Esophagus squamous epithelium (tissue), 5 donors: ENCODE results near the gene MAGIX. TPM values are rescaled to one million over a fixed set of nuclear protein-coding genes. Genes with fewer than 3 reads are reported as not detected.

ENCODE experiments used
- DNase-seq: peaks from one replicate; lab custom pipeline; 2025; lab: John Stamatoyannopoulos, UW
- H3K27ac ChIP-seq, 4 donors: fragments of 200-600 bp; sonication (generic); one replicate each; pipeline ENCODE4 v1.5.1; 2016 to 2019; ENCODE audit warnings: mild to moderate bottlenecking in 1 of 4
- H3K27me3 ChIP-seq, 4 donors: fragments of 200-600 bp; sonication (generic); 1 replicate in 3 of 4; 2 replicates in 1 of 4; pipeline versions ENCODE4 v1.5.1 to v1.6.0; 2017 to 2021; ENCODE audit warnings: antibody characterized with exemption in 1 of 4
- H3K36me3 ChIP-seq, 3 donors: fragments of 200-600 bp; sonication (generic); one replicate each; pipeline ENCODE4 v1.5.1; 2016 to 2019
- H3K4me1 ChIP-seq, 3 donors: fragments of 200-600 bp; sonication (generic); one replicate each; pipeline ENCODE4 v1.5.1; 2017 to 2019
- H3K4me3 ChIP-seq, 4 donors: fragments of 200-600 bp; sonication (generic); 1 replicate in 3 of 4; 2 replicates in 1 of 4; pipeline ENCODE4 v1.5.1; 2016 to 2019; ENCODE audit warnings: mild to moderate bottlenecking in 2 of 4, moderate library complexity in 1 of 4
- H3K9me3 ChIP-seq, 3 donors: fragments of 200-600 bp; sonication (generic); one replicate each; pipeline ENCODE4 v1.5.1; 2016 to 2019
- CTCF ChIP-seq, 6 experiments: fragments of 450-650 bp in 4 of 6; fragments of 200-600 bp in 2 of 6; sonication (generic) in 2 of 6; IDR thresholded peaks; one replicate each; pipeline ENCODE4 v1.5.1; 2016 to 2019; ENCODE audit warnings: antibody characterized with exemption in 6 of 6, mild to moderate bottlenecking in 4 of 6, moderate library complexity in 4 of 6
- POLR2A ChIP-seq, 4 donors: fragments of 450-650 bp; IDR thresholded peaks; one replicate each; pipeline ENCODE4 v1.6.1; 2017; ENCODE audit warnings: antibody characterized with exemption in 4 of 4, mild to moderate bottlenecking in 4 of 4, moderate library complexity in 3 of 4
- WGBS, 2 donors: methylation state at CpG; one replicate each; pipeline ENCODE4 v1.1.5; 2018; 5-methylcytosine and 5-hydroxymethylcytosine counted together
- intact Hi-C: fragments of 100-400 bp; cut with DNase I; formaldehyde crosslinking; loops from one replicate; pipeline ENCODE4 v1.15.0; 2022
- total RNA-seq, 4 donors: library from RNA; depleted of rRNA; stranded (reverse); fragments of >200 nt; gene quantifications; one replicate each; pipeline ENCODE4 v1.1.0, GENCODE V29; 2016
- donor health status: DM: yes; HTN: yes; CAD: no.

MAGIX gene
- total RNA-seq, 4 donors from 2014 or later, result 5.1 to 15.0 (median 8.5) TPM

GRCh38 chrX:49184294-49185281 is 22.0 kb downstream of the MAGIX start:
- H3K9me3 ChIP-seq, result no peaks in the 10 kb centered on the region
- H3K4me1 ChIP-seq, result peaks cover 0 to 56% (median 5%) of the 10 kb centered on the region in 3 donors
- TF ChIP-seq CTCF (IDR thresholded peaks at IDR 0.05), result no peak
- peak in 3 of 4 donors; percentile 22 to 64 (median 31) for TF ChIP-seq POLR2A (IDR thresholded peaks at IDR 0.05)
- H3K36me3 ChIP-seq, result peaks cover 0 to 38% (median 6%) of the 10 kb centered on the region in 3 donors
- DNase-seq, result no peak
- peak overlapping the region; percentile 85 to 92 (median 89) for H3K27ac ChIP-seq
- intact Hi-C loops, result no loop called here
- no peaks in the 10 kb centered on the region for H3K27me3 ChIP-seq
- WGBS, 2 donors, result 57% methylated on average over 27 of the region's 46 CpGs; no CpG with 5 or more reads in 1 of the 2 donors
- peak overlapping the region; percentile 49 to 75 (median 59) for H3K4me3 ChIP-seq

GRCh38 chrX:49186125-49187027 is 23.8 kb downstream of the MAGIX start, which contains the start of gene PRICKLE3:
PRICKLE3 (minus strand) TSS chrX:49186373; CDS start chrX:49186297, 76 bp downstream.
- 71% methylated on average over 12 of the region's 62 CpGs; no CpG with 5 or more reads in 1 of the 2 donors for WGBS, 2 donors
- Histone ChIP-seq H3K36me3 (peaks cover 0 to 22% (median 6%) of the 10 kb centered on the region in 3 donors), H3K9me3 (no peaks in the 10 kb centered on the region), H3K27ac (peak within 1 kb of the TSS; percentile 85 to 92 (median 89)), H3K27me3 (no peaks in the 10 kb centered on the region), H3K4me3 (peak within 1 kb of the TSS; percentile 49 to 75 (median 59)), H3K4me1 (peaks cover 0 to 63% (median 5%) of the 10 kb centered on the region in 3 donors)
- TF ChIP-seq CTCF (IDR thresholded peaks at IDR 0.05) (peak; percentile 14 to 54 (median 28)), POLR2A (IDR thresholded peaks at IDR 0.05) (peak in 2 of 4 donors; percentile 17 to 84)
- peak; percentile 9 for DNase-seq
- intact Hi-C loops, result no loop called here

GRCh38 chrX:49187028-49187394 is 24.5 kb downstream of the MAGIX start:
- no peaks in the 10 kb centered on the region for H3K9me3 ChIP-seq
- no peak for DNase-seq
- H3K4me3 ChIP-seq, result no peak overlapping the region
- WGBS, 2 donors, result 47% methylated on average over 8 of the region's 15 CpGs; no CpG with 5 or more reads in 1 of the 2 donors
- peak overlapping the region; percentile 85 to 92 (median 89) for H3K27ac ChIP-seq
- peaks cover 0 to 67% (median 5%) of the 10 kb centered on the region in 3 donors for H3K4me1 ChIP-seq
- intact Hi-C loops, result no loop called here
- TF ChIP-seq CTCF (IDR thresholded peaks at IDR 0.05), result no peak
- TF ChIP-seq POLR2A (IDR thresholded peaks at IDR 0.05), result no peak
- H3K27me3 ChIP-seq, result no peaks in the 10 kb centered on the region
- H3K36me3 ChIP-seq, result peaks cover 0 to 18% (median 6%) of the 10 kb centered on the region in 3 donors

- no peak for TF ChIP-seq POLR2A (IDR thresholded peaks at IDR 0.05)
- TF ChIP-seq CTCF (IDR thresholded peaks at IDR 0.05), result no peak
- peaks cover 0 to 72% (median 5%) of the 10 kb centered on the region in 3 donors for H3K4me1 ChIP-seq
- peak overlapping the region; percentile 85 to 92 (median 89) for H3K27ac ChIP-seq
- no peak overlapping the region for H3K4me3 ChIP-seq
- WGBS, 2 donors, result 76% methylated on average over 7 of the region's 10 CpGs; no CpG with 5 or more reads in 1 of the 2 donors
- no peaks in the 10 kb centered on the region for H3K9me3 ChIP-seq
- H3K27me3 ChIP-seq, result no peaks in the 10 kb centered on the region
- intact Hi-C loops, result no loop called here
- H3K36me3 ChIP-seq, result peaks cover 0 to 13% (median 6%) of the 10 kb centered on the region in 3 donors
- DNase-seq, result no peak
These were observed 25.0 kb downstream of the MAGIX start for GRCh38 chrX:49187526-49187925.
